GM10248 (cell line): Measurements from ENCODE around the gene CRYBA1.

Experiments used
- CTCF ChIA-PET: fragments of 300-600 bp; sonication (Branson Sonifier 250); formaldehyde crosslinking; extraction: SDS; loops from one replicate; lab custom pipeline; 2021; ENCODE audit warnings: antibody characterized with exemption; lab: Yijun Ruan, JAX
- POLR2A ChIA-PET: fragments of 350-650 bp; sonication (Branson Sonifier 250); formaldehyde crosslinking; extraction: SDS; loops from one replicate; lab custom pipeline; 2020; ENCODE audit warnings: antibody characterized with exemption; lab: Yijun Ruan, JAX
- DNase-seq: peaks from one replicate; pipeline ENCODE4 v3.0.0; 2012; ENCODE audit errors: extremely low spot score
- TF ChIP-seq, protein P1 (sequence below): IDR thresholded peaks from 2 replicates; pipeline ENCODE4 v1.5.1; 2012; ENCODE audit warnings: mild to moderate bottlenecking, low read depth; ENCODE audit errors: extremely low read depth, missing control alignments, control extremely low read depth

The CRYBA1 gene

DNA sequence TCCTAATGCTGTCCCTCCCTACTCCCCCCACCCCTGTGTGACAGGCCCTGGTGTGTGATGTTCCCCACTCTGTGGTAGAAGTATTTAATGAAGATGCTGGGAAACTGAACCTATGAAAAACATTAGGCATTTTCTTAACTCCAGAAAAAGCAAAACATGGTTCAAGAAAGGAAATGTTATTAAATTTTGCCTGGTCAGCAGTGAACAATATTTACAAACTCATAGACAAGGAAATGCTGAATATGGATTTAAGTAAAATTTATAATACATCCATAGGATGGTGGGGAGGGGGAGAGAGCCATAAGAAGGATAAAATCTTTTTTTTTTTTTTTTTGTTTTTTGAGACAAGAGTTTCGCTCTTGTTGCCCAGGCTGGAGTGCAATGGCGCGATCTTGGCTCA, 10.8 kb upstream of the CRYBA1 start:
- TF ChIP-seq, protein P1, sequence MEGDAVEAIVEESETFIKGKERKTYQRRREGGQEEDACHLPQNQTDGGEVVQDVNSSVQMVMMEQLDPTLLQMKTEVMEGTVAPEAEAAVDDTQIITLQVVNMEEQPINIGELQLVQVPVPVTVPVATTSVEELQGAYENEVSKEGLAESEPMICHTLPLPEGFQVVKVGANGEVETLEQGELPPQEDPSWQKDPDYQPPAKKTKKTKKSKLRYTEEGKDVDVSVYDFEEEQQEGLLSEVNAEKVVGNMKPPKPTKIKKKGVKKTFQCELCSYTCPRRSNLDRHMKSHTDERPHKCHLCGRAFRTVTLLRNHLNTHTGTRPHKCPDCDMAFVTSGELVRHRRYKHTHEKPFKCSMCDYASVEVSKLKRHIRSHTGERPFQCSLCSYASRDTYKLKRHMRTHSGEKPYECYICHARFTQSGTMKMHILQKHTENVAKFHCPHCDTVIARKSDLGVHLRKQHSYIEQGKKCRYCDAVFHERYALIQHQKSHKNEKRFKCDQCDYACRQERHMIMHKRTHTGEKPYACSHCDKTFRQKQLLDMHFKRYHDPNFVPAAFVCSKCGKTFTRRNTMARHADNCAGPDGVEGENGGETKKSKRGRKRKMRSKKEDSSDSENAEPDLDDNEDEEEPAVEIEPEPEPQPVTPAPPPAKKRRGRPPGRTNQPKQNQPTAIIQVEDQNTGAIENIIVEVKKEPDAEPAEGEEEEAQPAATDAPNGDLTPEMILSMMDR, result no peak
- DNase-seq, result no peak
- POLR2A ChIA-PET, result no interaction called here
- CTCF ChIA-PET, result interaction anchor here (1.0 to 2.8 kb wide), 2 partner anchors 15 to 17 kb away, joined by 3 to 15 read pairs; no protein-coding TSS in a partner anchor

DNA sequence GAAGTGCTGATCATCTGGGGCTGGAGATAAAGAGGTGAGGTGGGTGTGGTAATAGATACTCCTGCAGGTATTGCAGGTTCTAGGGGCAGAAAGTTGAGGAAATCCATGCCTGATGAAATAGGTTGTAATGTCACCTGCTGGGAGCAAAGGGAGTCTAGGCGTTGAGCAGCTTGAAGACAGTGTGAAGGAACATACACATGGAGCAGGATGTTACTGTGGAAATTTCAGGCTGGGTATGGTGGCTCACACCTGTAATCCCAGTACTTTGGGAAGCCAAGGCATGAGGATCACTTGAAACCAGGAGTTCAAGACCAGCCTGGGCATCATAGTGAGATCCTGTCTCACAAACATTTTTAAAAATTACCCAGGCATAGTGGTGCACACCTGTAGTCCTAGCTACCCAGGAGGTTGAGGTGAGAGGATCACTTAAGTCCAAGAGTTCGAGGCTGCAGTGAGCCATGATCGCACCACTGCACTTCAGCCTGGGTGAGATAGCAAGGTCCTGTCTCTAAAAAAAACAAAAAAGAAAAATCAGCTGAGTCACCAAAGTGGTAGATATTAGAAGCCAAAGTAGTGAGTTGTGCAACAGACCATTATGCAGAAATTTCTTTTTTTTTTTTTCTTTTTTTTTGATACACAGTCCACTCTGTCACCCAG, 9.1 kb upstream of the CRYBA1 start:
- ChIA-PET CTCF (interaction anchor here (1.6 to 2.8 kb wide), 2 partner anchors 17 to 18 kb away, joined by 8 to 15 read pairs; no protein-coding TSS in a partner anchor), POLR2A (no interaction called here)
- TF ChIP-seq, protein P1, result no peak
- DNase-seq, result no peak

- CTCF ChIA-PET, result interaction anchor here (1.1 to 1.6 kb wide), 2 partner anchors 13 to 18 kb away, joined by 4 to 8 read pairs; no protein-coding TSS in a partner anchor
- DNase-seq, result no peak
- TF ChIP-seq, protein P1, result no peak
- POLR2A ChIA-PET, result interaction anchor here (0.7 kb wide), 1 partner anchor 82 kb away, joined by 7 read pairs; no protein-coding TSS in a partner anchor
Observed at GRCh38 chr17:29238133-29238850, 8.4 kb upstream of the CRYBA1 start.

- TF ChIP-seq, protein P1, result no peak
- ChIA-PET CTCF (interaction anchor here (0.9 to 5.0 kb wide), 8 partner anchors 10 to 92 kb away, joined by 3 to 25 read pairs (median 5); no protein-coding TSS in a partner anchor), POLR2A (no interaction called here)
- no peak for DNase-seq
Observed at GRCh38 chr17:29240477-29240876, 6.2 kb upstream of the CRYBA1 start.

DNA sequence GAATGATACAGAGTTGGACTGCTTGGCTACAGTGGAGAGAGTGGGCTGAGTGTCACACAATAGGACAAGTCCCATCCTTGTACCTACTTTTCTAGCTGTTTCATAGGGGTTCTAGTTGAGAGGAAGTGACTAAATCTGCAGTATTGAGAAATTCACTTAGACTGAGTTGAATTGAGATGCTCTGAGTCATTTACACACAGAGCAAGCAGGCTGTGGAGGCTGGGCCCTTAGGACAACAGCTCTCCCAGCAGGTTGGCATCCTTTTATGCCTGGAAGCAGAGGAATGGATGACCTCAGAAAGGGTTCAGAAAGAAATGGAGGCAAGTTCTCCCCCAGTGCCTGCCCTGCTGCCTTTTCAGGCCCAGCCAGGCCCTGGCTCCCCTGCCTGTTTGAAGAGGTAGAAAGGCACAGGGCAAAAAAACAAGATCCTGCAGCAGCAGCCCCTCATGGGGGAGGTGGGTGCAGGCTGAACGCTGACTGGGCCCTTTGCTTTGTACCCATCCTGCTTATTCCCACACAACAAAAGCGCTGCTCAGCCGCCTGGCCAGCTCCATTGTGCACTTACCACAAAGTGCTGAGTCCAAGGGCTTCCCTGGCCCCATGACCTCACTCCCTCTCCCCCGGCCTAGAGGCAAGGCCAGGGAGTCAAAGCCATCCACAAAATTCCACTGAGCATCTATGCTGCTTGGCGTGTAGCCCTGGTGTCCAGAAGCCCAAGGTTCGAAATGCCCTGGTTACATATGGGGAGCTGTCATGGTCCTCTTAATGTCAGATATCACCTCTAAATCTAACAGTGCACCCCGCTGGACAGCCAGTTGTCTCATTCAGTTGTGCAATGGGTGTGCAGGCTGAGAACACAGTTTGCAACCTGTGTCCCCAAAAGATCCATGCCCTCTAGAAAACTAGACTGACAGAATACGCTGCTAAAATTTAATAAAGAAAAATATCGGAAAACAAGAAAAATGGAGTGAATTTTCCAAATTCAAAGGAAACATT, 5.4 kb upstream of the CRYBA1 start:
- TF ChIP-seq, protein P1, result no peak
- ChIA-PET CTCF (interaction anchor here (0.9 to 5.0 kb wide), 11 partner anchors 10 to 295 kb away, joined by 3 to 25 read pairs (median 5); no protein-coding TSS in a partner anchor), POLR2A (no interaction called here)
- DNase-seq, result no peak

DNA sequence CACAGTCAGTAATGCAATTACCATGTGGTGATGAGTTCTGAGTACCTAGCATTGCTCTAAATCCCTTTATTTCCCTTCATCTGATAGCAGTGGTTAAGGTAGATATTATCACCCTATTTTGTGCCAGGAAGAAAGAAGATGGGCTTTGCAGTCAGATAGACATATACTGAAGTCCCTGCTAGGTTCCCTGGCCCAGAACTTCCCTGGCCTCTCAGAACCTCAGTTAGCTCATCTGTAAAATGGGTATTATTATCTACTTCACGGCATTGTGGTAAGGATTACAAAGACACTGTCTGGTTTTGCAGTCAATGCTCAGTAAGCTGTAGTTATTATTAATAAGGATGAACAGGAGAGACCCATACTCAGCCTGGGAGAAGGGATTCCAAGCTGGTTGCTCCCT, 4.6 kb upstream of the CRYBA1 start:
- CTCF ChIA-PET, result interaction anchor here (1.4 to 5.0 kb wide), 5 partner anchors 10 to 294 kb away, joined by 3 to 25 read pairs (median 12); no protein-coding TSS in a partner anchor
- TF ChIP-seq, protein P1, result no peak
- POLR2A ChIA-PET, result no interaction called here
- no peak for DNase-seq
